GM18508 (cell line): Measurements from ENCODE around the gene BCAR3.
A peak's percentile ranks its signal among the peaks of the same experiment; 100 is the strongest.
"Not testable (repeated sequence)": the region's sequence is repeated elsewhere in the genome, so short reads cannot be mapped to it uniquely, and the experiment has no call there.

Experiments
- ATAC-seq: cut with Tn5 transposase; IDR thresholded peaks from one replicate; pipeline ENCODE4 v1.9.1; 2021; ENCODE audit warnings: moderate number of reproducible peaks; ENCODE audit not compliant: insufficient read depth, unreplicated experiment

Gene BCAR3

DNA sequence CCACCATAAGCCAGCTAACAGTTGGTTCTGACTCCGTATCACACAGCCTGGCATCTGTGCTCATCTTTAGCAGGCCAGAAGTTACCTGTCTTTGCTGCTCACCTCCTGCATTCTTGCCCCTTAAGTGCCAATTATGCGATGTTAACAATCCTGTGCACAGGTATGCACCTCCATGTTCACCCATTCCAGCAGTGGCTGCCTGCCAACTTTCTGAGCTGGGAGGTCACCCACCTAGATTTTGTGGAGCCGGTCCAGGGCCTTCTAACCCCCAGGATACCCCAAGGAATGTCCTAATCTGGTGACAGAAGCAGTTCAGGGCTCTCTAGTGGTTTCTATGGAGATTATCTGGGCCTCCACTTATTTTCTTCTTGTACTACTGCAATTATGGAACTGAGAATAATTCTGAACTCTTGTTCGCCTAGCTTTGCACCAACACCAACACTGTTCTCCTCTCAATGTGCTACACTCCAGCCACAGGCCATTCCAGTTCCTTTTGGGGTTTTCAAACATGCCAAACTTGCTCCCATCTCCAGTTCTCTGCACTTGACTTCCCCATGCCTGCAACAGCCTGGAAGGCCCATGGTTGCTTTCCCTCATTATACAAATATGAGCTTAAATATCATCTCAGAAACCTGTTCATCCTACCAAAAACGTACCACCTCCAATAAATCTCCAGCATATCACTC is 9.0 kb downstream of the BCAR3 start:
- ATAC-seq = no peak

DNA sequence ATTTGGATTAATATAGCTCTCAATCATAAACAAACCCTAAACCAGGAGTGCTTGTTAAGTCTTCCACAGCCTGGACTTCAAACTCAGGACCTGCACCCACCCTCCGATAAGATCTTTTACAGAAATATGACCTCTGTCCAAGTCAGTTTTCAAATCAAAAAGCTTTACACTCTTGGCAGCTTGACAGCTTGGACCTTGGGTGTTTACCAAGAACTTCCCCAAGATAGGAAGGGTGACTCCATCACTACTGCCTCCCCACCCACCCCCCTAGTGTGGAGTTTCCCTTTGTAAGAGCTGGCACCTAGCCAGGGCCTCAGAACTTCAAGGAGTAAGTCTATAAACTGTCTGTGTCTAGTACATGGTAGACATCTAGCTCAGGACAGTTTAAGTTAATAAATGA is 9.6 kb downstream of the BCAR3 start:
- no peak for ATAC-seq

DNA sequence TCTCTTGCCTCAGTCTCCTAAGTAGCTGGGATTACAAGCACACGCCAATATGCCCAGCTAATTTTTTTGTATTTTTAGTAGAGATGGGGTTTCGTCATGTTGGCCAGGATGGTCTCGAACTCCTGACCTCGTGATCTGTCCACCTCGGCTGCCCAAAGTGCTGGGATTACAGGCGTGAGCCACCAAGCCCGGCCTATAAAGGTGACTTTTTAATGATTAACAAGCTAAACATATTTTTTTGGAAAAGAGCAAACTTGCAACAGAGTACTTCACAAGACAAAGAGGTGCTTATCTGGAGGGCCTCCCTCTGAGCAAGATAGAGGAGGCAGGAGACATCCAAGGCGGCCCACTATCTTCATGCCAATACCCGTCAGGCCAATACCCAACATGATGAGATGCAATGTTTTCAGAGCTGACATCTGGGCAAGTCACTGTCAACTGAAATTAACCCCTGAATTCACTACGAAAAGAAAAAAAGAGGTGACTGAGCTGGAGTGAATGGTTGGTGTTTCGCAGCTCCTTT is 10.5 kb downstream of the BCAR3 start:
- no peak for ATAC-seq

DNA sequence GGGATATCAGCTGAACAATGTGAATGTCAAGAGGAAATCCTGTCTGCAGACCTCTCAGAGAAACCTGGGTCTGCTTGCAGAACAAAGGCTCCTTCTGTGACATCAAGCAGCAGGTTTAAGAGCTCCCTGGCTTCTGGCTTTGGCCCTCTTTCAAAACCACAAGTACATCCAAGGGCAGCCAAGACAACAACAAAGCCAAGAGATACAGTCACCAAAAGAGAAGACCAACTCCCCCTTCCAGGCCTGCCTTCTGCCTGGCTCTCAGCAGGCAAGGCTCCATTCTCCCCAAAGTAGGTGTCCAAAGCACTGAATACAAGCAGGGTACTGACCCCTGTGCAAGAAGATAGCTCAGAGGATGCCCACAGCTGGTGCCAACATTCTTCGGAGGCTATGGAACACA is 11.5 kb downstream of the BCAR3 start:
- no peak for ATAC-seq

DNA sequence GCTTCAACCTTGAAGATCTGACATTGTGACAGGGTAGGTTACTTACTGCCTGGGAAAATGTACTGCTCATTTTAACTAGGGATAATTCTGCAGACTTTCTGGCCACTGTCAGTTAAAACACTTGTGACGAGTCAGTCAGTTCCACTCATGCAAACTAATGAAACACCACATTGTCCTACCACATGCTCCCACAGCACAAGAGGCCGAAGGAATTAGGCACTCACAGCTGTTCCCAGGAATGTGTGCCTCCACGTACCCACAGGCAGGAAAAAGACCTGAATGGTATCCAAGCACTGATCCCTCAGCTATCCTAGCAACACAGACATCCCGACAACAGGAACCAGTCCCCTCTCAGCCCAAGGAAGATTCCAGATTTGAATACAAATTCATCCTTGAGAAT is 12.3 kb downstream of the BCAR3 start:
- ATAC-seq = no peak

DNA sequence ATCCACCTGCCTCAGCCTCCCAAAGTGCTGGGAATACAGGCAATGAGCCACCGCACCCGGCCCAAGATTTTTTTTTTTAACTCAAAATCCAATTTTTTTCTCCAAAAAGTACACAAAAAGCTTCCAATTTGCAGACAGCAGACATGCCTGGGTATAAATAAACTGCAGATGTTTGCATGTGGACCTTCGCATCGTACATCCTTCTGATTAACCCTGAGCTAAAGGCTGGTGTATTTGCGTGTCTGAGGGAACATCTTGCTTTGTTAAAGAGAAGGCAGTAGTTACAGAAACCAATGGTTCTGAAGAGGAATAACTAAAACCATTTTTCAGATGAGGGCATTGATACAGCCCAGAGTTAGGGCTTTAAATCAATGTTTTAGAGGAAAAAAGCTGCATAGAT is 12.7 kb downstream of the BCAR3 start:
- ATAC-seq = no peak

DNA sequence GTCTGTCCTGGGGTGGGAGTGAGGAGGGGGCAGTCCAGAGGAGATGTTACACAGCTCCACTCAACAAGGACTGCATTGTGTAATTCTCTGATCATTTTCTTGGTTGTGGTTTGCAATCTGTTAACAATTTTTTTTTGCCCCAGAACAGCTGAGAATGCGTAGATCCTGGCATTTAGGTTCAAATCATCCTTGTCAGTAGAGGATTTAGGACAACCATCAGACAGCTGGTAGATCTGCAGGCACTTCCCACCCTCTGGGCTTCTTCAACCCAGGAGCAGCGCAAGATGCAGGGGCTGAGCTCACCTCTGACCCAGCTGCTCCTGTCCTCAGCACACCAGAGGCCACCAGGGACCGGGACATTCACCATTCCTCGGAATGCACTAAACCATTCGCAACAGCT is 13.5 kb downstream of the BCAR3 start:
- no peak for ATAC-seq

DNA sequence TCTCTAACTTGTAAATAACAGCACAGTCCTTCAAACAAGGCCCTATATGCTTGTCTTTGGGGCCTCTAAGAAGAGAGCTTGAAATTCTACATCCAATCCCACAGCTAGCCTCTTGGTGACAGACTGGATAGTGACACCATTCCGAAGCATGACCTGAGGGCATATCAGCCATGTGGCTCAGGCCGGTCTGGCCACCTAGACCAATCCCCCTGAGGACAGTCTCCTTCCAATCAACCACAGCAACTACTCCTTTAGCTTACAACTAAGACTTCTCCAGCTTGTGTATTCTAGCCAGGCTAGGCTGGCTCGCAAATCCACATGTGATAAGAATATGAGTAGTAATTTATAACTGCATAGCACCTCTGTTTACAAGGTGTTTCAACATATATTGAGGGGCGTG is 14.0 kb downstream of the BCAR3 start:
- ATAC-seq = no peak

DNA sequence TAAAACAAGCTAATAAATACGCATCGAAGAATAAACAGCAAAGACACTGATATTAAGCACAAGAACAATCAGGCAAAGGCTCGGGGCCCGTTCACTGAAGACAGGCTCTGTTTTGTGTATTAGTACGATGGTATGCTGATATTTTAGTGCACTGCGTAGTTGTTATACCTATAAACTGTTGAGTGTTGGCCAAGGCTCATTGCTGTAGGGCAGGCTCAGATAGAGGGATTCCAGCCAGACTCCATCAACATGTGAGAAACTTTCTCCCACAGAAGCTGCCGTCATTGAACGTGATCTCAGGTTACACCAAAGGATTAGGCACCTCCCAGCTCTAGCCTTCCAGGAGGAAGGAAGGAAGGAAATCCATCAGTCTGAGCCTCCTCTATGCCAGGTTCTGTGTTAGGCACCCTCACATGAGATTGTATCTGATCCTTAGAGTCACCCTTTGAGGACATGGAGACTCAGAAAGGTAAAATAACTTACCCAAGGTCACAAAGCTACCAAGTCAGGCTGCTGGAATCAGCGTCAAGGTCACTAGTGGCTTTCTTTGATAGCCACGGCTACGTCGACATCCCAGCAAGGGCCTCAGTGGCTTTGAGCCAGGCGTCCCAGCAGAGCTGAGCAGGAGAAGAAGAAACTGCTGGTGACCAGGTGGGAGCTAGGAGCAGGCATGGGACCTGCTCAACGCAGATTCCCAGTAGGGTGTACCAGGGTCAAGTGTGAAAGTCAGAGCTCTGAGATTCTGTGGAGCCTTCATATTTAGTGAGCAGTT is 14.8 kb downstream of the BCAR3 start:
- ATAC-seq = no peak

DNA sequence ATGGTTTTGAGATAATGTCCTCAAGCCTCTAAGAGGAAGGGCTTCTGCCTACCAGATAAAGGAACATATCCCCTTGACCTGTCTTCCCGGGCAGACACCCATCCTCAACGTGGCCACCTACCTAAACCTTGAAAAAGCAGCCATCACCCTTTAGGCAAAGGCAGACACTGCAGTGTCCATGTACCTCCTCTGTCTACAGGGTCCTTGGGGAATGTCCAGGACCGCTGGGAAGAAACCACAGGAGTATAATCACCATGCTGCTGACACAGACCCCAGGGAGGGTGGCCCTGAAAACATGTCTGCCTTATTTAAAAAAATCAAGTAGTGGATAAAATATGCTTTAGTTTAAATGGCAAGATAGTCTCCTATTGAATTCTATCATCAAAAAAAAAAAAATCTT is 16.6 kb downstream of the BCAR3 start:
- no peak for ATAC-seq

DNA sequence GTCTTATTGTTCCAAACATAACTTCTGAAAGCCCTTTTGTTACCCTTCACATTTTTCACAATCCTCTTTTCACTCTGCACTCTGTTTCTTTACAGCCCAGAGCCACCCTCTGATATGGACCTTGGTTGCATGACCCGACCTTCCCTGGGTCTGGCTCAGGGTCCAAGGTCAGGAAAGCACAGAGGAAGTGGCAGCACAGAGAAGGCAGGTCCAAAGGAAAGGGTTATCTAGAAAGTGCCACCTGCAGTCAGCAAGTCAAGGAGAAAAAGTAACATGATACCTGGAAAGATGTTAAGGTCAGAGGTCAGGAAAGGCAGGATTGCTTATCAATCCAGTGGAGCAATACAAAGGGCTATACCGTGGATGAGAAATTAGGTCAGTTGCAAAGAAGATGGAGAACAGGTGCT is 18.4 kb downstream of the BCAR3 start:
- no peak for ATAC-seq

DNA sequence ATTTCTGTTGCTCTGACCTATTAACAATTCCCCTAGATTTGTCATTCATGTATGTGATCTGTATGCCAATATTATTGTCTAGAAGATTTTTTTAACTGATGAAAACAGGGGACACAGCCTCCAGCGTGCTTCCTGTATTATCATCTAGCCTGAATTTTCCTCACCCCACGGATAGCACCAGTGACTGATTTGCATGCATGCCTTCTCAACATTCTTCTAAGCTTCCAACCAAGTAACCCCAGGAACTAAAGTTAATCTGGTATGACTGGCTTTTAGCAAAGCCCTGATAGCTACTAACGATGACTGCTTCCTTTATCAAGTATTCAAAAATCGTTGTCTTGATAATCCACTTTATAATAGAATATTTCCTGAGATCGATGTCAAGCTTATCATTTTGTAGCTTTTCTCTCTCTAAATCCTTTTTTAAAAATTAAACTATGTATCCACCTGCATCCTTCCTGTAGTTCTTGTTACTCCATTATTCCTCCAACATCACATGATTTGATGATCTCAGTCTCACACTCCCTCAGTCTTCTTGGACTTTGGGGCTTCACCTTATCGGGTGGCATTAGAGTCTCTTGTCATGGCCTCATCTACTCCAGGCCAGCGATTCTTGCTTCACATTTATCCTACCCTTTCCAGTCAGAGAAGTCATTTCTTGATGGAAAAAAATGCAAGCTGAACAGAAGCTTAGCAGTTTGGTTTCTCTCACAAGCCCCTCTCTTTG is 19.0 kb downstream of the BCAR3 start:
- ATAC-seq = peak; percentile 9

DNA sequence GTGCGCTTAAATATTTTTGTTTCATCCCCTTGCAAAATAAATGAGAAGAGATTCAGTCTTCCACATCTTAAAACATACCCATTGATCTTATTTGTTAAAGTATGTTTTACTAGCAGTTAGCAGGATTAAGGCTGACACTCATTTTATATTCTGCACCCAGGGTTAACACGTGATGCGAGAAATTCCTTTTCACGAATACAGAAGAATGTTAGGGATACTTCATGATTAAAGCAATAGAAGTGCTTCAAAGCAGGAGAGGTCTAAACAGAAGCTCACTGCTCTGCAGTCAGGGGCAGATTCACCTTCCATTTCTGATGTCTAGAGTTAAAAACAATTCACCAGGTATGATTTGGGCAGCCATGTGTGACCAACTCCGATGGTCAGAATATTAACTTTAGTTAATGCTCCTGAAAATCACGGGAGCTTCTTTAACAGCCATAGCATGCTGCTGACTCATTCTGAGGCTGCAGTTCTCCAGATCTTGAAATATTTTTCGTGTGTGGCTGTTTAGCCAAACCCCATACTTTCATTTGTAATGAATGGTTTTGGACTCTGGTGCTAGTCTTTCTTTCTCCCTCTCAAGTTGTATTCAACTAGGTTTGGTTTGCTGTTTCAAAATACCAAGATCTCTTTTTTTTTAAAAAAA is 19.7 kb downstream of the BCAR3 start:
- ATAC-seq = peak; percentile 58

DNA sequence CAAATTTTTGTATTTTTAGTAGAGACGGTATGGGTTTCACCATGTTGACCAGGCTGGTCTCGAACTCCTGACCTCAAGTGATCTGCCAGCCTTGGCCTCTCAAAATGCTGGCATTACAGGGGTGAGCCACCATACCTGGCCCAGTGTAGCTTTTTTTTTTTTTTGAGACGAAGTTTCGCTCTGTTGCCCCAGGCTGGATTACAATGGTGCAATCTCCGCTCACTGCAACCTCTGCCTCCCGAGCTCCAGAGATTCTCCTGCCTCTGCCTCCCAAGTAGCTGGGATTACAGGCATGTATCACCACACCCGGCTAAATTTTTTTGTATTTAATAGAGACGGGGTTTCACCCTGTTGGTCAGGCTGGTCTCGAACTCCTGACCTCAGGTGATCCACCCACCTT is 20.3 kb downstream of the BCAR3 start:
- not testable (repeated sequence) for ATAC-seq

DNA sequence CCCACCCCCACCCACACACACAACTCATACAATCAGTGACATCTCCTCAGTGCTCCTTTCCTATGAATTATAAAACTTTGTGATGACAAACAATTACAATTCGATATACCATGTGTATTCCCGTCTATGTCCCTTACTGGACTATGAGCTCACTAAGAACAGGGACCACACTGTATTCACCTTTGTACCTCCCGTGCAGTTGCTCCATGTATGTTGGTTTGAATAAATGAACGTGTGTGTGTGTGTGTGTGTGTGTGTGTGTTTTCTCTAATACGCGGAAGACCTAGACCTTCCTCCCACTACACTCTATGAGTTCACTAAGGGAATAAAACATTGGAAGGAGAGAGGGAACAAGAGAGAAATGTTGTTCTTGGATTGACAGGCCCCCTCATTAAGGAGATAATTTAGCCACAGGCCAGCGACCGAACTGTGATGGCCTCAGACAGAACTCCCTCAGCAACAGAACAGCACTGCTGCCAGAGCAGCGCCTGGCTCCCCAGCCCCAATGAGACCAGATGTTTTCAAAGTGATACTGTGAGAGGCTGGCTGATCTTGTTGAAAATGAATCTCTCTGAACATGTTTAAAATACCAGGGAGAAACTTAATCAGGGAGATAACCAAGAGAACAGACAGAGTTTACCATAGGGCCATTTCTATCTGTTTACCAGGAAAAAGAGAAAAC is 21.7 kb downstream of the BCAR3 start:
- ATAC-seq = no peak

DNA sequence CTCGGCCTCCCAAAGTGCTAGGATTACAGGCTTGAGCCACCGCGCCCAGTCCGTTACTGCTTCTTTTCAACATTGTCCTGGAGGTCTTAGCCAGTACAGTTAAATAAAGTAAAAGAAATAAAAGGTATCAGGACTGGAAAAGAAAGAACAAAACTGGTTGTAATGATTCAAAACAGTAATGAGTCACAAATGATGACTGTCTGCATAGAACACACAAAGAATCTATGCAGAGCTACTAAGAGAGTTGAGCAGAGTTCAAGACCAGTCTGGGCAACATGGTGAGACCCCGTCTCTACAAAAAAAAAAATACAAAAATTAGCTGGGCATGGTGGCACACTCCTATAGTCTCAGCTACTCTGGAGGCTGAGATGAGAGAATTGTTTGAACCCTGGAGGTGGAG is 23.4 kb downstream of the BCAR3 start:
- no peak for ATAC-seq

DNA sequence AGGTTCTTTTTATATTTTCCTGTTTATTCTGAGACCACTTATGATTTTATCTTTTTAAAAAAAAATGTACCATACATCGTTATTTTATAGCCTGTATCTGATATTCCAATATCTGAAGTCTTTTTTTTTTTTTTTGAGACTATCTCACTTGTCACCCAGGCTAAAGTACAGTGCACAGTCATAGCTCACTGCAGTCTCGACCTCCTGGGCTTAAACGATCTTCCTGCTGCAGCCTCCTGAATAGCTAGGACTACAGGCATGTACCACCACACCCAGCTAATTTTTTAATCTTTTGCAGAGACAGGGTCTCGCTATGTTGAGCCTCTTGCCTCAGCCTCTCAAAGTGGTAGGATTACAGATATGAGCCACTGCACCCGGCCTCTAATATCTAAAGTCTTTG is 25.1 kb downstream of the BCAR3 start:
- no peak for ATAC-seq

DNA sequence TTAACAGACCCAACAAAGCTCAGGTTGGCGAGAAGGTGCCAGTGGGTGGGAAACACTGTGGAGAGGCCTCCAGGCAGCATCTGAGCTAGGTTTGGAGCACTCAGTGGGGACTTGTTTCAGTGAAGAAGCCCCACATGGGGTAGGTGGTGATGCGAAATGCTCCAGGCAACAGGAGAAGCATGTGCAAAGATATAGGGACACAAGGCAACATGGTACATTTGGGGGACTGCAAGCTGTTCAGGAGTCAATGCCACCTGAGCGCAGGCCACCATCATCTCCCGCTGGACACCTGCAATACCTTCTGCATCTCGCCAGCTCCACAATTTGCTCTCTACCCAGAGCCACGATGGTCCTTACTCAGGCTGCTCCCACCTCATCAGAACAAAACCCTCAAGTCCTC is 28.0 kb downstream of the BCAR3 start:
- ATAC-seq = no peak

DNA sequence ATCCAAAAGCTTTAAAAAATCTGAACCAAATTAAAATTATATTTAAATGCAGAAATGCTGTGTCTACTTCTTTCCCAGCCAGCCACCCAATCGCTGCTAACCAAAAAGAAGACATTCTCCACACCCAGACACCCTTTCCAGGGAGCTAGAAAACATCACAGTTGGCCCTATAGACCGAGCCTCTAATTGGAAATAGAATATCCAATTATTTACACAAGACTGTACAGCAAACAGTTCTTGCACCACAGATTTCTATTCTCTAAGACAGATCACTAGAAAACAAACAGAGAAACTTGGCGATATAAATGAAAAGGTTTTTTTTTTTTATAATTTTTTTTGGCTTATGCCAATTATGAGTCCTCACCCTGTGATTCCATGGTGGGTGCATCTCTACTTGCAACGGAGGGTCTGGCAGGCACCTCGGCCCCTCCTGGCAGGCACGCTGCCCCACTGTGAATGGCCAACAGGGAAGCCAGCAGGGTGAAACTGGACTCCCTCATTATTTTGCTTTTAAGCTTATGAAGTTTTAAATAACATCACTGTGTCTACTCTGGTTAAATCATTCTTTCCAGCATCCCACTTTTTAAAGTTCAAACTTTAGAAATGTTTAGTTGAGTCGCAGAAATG is 29.2 kb downstream of the BCAR3 start:
- no peak for ATAC-seq

DNA sequence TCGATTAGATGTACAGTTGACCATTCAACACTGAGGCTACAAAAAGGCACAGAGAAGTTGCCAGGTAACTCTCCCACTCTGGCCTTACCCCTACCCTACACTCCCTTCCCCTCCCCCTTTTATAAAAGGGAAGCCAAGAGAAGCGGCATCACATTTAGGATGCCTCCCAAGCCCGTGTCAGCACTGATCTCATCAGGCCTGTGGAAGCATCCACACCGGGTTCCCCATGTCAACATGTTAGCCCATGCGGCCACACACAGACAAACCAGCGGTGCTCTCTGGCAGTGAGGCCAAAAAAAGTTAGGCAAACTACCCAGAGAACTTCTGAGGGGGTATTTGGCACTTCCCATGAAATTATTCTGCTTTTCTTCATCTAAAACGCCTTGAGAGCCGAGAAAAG is 29.9 kb downstream of the BCAR3 start:
- no peak for ATAC-seq
